ENCODE data around the gene PDE3B.
"Not testable (repeated sequence)": the region's sequence is repeated elsewhere in the genome, so short reads cannot be mapped to it uniquely, and the experiment has no call there.

The PDE3B gene

DNA sequence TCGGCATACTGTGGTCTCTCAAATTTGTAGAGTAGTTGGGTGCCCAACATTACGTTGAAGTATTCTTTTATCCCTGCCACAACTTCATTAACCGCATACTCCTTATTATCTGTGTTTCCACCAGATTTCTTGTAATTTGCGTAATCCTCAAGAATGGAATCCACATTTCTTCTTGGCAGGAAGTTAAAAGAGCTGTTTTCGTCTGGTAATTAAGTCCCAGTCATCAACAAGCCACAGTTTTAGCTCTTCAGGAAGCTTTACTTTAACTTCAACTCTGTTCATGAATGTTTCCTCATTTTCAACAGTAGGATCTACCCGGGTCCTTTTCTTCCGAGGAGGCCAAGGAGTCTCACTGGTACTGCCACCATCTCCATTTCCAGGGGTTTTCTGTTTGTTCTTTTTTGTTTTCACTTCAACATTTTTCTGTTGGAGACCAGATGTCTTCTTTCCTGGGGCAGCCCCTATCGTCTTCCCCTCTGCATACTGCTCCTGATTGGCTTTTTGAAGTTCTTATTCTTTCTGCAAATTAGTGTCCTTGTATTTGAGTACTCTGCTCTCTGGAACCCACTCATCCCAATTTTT, 30.3 kb downstream of the PDE3B start:
- DNase-seq (ENCODE audit: low read depth in 4 of 4, low spot score in 1 of 4): no peak

DNA sequence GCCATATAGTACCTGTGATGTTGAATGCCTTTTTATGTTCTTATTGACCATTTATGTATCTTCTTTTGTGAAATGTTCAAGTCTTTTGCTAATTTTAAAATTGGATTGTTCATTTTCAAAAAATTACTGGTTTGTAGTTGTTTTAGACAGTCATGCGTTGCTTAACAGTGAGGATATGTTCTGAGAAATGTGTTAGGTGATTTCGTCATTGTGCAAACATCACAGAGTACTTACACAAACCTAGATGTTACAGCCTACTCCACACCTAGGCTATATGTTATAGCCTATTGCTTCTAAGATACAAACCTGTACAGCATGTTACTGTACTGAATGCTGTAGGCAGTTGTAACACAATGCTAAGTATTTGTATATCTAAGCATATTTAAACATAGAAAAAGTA, 32.5 kb downstream of the PDE3B start:
- no peak for DNase-seq (ENCODE audit: low read depth in 4 of 4, low spot score in 1 of 4)

DNA sequence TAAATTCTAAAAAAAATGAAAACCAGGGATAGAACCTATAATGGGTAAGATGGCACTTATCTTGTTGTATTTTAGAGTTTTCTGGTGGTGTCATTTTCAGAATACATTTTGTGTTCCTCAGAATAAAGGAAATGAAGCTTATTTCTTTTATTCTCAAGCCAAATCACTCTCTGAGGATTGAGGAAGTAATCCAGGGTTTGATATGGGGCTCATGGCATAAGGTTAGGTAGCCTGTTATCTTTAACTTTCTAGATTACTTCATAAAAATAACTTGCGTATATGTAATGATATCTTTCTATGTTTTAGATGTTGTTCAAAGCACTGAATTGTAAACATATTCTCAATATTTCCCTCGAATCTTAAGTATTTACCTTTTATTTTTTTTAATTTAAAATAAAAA, 33.5 kb downstream of the PDE3B start:
- no peak for DNase-seq (ENCODE audit: low read depth in 4 of 4, low spot score in 1 of 4)

DNA sequence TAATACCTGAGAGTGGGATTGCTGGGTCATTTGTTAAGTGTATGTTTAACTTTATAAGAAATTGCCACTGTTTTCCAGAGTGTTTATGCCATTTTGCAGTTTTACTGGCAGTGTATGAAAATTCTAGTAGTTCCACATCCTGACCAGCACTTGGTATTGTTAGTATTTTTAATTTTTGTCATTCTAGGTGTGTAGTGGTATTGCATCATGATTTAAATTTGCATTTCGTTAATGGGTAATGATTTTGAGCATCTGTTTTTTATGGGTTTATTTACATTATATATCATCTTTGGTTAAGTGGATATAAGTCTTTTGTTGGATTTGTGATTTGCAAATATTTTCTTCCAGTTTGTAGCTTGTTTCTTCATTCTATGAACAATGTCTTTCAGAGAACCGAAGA, 34.7 kb downstream of the PDE3B start:
- no peak for DNase-seq (ENCODE audit: low read depth in 4 of 4, low spot score in 1 of 4)

DNA sequence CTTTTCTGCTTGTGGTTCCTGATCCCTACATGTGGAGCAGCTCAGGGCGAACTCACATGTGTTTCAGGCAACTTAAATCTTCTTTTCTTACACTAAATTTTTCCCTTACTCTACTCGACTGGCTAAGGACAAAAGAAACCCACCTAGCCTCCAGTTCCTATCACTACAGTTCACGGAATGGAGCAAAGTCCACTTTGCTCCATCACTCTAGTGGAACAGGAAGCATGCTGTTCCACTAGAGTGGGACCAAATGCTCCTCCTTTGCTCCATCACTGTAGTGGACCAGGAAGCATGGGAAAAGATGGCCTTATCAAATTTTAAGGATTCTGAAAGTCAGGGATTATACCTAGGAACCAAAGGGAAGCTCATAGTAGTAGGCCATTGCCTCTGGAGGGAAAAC, 36.1 kb downstream of the PDE3B start:
- DNase-seq (ENCODE audit: low read depth in 4 of 4, low spot score in 1 of 4): no peak

DNA sequence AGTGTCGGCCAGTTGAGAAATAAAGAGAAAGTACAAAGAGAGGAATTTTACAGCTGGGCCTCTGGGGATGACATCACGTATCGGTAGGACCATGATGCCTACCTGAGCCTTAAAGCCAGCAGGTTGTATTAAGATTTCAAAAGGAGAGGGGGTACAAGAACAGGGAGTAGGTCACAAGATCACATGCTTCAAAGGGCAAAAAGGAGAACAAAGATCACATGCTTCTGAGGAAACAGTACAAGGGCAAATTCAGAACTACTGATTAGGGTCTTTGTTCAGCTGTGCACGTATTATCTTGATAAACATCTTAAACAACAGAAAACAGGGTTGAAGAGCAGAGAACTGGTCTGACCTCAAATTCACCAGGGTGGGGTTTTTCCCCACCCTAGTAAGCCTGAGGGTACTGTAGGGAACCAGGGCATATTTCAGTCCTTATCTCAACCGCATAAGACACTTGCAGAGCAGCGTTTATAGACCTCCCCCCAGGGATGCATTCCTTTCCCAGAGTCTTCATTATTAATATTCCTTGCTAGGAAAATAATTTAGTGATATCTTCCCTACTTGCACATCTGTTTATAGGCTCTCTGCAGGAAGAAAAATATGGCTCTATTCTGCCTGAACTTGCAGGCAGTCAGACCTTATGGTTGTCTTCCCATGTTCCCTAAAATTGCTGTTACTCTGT, 40.8 kb downstream of the PDE3B start:
- DNase-seq (ENCODE audit: low read depth in 4 of 4, low spot score in 1 of 4): not testable (repeated sequence)

DNA sequence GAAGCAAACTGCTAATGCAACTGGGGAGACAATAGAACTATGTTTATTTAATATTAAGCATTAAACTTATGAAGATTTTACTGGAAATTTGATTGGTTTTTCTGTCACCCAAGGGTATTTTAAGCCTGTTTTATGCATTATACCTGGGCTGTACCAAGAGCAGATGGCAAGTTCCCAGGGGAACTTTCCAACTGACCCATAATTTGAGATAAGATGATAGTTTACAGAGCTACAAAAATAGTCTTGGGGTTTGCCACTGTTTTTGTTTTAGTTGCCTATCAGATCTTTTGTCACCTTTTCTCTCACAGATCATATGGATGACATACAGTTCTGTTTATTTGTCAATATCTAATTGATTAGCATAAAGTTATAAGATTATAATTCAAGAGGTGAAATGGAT, 43.9 kb downstream of the PDE3B start:
- DNase-seq (ENCODE audit: low read depth in 4 of 4, low spot score in 1 of 4): no peak

DNA sequence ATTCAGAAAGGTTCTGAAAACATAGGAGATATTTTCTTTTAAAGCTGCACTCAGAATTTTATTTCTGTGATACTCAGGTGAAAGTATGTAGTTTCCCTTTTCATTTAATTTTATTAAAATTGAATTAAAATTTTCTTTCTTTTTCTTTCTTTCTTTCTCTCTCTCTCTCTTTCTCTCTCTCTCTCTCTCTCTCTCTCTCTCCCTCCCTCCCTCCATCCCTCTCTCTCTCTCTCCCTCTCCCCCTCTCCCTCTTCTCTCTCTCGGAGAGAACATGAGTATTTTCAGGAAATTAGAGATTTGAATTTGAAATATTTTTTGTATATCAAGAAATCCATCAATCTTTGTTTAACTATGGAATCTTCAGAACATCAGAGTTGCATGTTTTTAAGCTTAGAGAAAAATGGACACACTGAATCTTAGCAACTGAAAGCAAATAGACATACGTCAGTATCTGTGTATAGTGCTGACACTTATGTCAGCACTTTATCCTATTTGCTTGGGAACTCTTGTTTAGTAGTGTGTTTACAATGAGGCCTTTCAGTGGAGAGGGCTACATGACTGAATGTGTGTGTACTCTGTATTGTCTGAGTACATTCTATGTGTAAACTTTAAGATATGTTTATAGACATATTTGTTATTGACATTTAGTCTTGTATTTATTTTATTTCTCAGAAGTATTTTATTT, 44.5 kb downstream of the PDE3B start:
- no peak for DNase-seq (ENCODE audit: low read depth in 4 of 4, low spot score in 1 of 4)

DNA sequence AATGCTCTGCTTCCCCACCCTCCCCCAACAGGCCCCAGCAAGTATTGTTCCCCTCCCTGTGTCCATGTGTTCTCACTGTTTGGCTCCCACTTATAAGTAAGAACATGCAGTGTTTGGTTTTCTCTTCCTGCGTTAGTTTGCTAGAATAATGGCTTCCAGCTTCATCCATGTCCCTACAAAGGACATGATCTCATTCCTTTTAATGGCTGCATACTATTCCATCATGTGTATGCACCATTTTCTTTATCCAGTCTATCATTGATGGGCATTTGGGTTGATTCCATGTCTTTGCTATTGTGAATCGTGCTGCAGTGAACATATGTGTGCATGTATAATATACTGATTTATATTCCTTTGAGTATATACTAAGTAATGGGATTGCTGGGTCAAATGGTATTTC, 52.1 kb downstream of the PDE3B start:
- DNase-seq (ENCODE audit: low read depth in 4 of 4, low spot score in 1 of 4): not testable (repeated sequence)

DNA sequence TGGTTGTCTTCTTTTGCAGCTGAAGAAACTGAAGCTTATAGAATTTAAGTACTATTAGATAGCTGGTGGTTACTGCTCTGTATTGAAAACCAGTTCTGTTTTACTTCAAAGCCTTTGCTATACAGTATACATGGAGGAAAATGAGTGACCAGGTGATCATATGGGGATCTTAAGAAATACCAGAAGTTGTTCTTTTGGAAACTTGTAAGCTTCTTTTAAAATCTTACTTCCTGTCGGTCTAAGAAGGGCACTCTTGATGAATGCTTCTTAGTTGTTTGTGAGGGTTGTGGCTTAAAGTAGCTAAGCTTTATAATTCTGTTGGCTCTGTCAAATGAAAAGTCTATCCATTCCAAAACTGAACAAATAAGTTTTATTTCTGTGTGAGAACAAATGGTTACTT, 55.2 kb downstream of the PDE3B start:
- DNase-seq (ENCODE audit: low read depth in 4 of 4, low spot score in 1 of 4): no peak

DNA sequence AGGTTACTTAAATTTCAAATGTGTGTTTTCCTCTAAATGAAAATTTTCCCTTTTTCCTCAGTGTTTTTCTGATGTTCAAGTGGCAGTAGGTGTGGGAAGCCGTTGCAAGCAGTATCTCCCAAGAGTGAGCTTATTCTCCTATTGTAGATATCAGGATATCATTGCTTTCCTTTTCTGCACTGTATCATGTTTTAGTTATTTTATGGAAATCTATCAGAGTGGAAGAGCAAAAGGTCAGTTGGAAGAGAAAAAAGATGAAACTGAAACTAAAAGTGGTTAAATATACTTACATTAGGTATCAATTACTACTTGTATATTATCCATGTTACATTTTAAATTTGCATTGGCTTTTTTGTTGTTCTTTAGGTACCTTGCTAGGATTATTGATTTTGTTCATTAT, 57.0 kb downstream of the PDE3B start:
- DNase-seq (ENCODE audit: low read depth in 4 of 4, low spot score in 1 of 4): no peak

DNA sequence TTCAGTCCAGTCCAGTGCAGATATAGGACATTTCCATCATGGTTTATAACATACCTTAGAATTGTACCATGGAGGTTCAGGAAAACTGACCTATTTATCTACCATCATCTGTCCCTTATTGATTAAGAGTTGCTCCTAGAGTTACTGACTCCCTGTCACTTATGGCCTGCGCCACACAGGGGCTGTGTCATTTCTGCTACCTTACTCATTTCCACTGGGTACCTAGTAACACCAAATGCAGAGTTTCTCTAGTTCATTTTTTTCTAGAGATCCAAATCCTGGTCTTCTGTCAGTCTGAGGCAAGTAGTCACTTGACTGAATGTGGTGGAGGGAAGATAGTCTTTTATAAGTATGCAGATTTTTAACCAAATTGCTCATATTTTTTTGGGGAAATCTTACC, 59.2 kb downstream of the PDE3B start:
- no peak for DNase-seq (ENCODE audit: low read depth in 4 of 4, low spot score in 1 of 4)

DNA sequence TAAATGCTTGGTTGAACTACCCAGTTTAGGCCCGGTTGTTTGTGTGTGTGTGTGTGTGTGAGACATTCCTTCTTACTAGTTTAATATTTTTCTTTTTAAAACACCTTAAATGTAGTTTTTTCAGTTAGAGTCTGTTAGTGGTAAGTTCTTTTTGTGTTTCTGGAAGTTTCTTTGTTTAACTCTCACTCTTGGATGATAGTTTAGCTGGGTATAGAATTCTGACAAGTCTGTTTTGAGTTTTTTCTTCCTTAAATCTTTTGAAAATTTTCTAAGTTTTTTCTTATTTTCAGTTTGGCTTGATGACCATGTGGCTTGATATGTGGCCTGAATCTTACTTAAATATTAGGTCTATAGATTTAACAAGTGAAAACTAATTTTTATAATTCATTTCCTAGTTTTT, 60.1 kb downstream of the PDE3B start:
- no peak for DNase-seq (ENCODE audit: low read depth in 4 of 4, low spot score in 1 of 4)

DNA sequence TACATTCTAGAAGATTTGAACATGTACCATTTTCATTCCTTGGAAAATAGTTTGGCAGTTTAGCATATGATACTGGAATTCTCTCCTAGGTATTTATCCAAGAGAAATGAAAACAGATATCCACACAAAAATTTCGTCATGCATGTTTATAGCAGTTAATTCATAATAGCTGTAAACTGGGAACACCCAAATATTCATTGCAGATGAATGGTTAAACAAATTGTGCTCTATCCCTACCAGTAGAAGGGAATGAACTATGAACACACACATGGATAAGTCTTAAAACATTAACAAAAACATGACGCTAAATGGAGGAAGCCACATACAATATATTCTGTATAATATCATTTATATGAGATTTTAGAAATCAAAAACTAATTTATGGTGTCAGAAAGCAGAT, 61.5 kb downstream of the PDE3B start:
- DNase-seq (ENCODE audit: low read depth in 4 of 4, low spot score in 1 of 4): no peak

DNA sequence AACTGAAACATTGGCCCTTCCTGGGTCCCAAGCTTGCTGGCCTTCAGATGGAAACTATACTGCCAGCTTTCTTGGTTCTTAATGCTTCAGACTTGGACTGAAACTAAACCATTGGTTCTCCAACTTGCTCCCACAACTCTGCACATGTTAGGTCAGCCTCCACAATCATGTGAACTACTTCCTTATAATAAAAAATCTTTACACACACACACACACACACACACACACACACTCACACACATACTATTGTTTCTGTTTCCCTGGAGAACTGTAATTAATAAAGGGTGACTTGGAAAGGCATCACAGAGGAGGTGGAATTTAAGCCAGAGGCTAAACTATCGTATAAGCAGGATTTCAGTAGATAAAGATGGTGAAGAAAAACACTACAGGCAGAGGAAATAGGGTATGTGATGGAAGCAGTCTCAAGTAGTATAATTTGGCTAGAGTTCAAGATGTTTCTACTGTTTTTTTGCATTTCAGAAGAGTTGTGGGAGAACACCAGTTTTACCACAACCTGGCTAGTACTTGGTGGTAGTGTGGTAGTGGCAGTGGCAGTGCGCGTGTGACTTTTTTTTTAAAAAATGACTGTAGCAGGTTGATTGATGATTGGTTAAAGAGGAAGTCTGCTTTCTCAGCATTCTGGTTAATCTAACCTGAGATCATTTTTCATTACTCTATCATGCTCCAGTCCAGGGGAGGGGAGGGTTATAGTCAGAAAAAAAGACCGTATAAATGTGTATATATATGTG, 70.1 kb downstream of the PDE3B start:
- DNase-seq (ENCODE audit: low read depth in 4 of 4, low spot score in 1 of 4): no peak

DNA sequence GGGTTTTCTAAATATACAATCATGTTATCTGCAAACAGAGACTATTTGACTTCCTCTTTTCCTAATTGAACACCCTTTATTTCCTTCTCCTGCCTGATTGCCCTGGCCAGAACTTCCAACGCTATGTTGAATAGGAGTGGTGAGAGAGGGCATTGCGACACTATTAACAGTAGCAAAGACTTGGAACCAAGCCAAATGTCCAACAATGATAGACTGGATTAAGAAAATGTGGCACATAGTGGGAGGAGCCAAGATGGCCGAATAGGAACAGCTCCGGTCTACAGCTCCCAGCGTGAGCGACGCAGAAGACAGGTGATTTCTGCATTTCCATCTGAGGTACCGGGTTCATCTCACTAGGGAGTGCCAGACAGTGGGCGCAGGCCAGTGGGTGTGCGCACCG, 72.1 kb downstream of the PDE3B start:
- DNase-seq (ENCODE audit: low read depth in 4 of 4, low spot score in 1 of 4): not testable (repeated sequence)

DNA sequence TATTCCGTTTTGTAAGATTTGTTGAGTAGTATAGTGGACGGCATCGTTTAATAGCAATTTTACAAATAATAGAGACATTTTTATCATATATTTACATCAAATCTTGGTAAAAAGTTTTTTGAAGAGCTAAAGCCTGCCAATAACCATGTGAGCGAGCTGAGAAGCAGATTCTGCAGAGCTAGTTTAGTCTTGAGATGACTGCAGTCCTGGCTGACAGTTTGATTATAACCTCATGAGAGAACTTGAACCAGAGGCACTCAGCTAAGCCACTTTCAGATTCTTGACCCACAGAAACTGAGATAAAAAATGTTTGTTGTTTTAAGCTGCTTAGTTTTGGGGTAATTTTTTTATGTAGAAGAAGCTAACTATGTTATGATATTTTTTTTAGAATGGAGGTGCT, 78.9 kb downstream of the PDE3B start:
- DNase-seq (ENCODE audit: low read depth in 4 of 4, low spot score in 1 of 4): no peak

DNA sequence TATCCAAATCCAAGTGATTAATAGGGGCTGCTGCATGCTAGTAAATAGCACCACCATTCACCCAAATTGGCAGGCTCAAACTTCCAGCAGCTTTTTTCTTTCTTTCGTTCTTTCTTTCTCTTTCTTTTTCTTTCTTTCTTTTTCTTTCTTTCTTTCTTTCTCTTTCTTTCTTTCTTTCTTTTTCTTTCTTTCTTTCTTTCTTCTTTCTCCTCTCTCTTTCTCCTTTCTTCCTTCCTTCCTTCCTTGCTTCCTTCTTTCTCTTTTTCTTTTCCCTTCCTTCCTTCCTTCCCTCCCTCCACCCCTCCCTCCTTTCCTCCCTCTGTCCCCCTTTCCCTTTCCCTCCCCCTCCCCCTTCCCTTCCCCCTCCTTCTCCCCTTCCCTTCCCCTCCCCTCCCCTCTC, 81.5 kb downstream of the PDE3B start:
- DNase-seq (ENCODE audit: low read depth in 4 of 4, low spot score in 1 of 4): no peak

DNA sequence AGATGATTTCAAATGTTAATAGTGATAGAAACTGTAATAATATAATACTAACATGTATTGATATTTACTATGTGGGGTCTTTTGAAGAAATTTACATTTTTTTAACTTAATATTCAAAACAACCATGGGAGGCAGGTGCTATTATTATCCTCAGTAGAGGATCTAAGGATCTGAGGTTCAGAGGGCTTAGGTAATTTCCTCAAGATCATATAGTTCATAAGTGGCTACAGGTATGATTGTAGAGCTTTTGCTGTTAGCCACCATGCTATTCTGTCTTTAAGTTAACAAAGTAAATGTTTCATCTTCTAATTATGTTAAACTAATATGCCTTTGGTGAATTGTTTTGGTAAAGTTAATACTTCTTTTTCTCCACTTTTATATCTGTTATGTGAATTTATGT, 83.6 kb downstream of the PDE3B start:
- DNase-seq (ENCODE audit: low read depth in 4 of 4, low spot score in 1 of 4): no peak

DNA sequence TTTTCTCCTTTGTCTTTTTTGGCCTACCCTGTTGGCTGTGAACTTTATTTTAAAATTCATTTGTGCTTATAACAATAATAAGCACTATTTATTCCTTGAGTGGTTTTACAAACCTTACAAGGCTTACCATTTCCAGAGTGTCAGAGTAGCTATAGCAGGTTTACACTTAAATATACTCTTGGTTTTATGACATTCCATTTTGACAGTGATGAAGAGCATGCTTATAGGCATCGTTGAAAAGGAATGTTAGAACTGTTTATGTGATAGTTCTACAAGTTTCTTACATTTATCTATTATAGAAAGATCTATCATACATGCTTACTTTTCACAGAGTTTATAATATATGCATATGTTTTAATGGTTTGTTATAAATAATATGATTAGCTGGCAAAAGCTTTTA, 84.1 kb downstream of the PDE3B start:
- no peak for DNase-seq (ENCODE audit: low read depth in 4 of 4, low spot score in 1 of 4)

DNA sequence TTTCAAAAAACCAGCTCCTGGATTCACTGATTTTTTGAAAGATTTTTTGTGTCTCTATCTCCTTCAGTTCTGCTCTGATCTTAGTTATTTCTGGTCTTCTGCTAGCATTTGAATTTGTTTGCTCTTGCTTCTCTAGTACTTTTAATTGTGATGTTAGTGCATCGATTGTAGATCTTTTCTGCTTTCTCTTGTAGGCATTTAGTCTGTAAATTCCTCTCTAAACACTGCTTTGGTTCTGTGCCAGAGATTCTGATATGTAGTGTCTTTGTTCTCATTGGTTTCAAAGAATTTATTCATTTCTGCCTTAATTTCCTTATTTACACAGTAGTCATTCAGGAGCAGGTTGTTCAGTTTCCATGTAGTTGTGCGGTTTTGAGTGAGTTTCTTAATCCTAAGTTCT, 96.9 kb downstream of the PDE3B start:
- not testable (repeated sequence) for DNase-seq (ENCODE audit: low read depth in 4 of 4, low spot score in 1 of 4)

DNA sequence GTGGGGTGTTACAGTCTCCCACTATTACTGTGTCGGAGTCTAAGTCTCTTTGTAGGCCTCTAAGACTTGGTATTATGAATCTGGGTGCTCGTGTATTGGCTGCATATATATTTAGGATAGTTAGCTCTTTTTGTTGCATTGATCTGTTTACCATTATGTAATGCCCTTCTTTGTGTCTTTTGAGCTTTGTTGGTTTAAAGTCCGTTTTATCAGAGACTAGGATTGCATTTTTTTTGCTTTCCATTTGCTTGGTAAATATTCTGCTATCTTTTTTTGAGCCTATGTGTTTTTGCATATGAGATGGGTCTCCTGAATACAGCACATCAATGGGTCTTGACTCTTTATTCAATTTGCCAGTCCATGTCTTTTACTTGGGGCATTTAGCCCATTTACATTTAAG, 97.6 kb downstream of the PDE3B start:
- DNase-seq (ENCODE audit: low read depth in 4 of 4, low spot score in 1 of 4): no peak
